Mucosa of descending colon (tissue), 3 donors: ENCODE results near the gene ITPKC. TPM values are rescaled to one million over a fixed set of nuclear protein-coding genes. Genes with fewer than 3 reads are reported as not detected.

Source experiments
- ATAC-seq: fragments of 200-7000 bp; cut with Tn5 transposase; one replicate; pipeline ENCODE4 v1.9.1; 2020; ENCODE audit warnings: mild to moderate bottlenecking, moderate library complexity
- DNase-seq, 3 donors: peaks; one replicate each; pipeline ENCODE4 v3.0.0-alpha.2; 2020
- H3K36me3 ChIP-seq: fragments of 200-600 bp; one replicate; pipeline ENCODE4 v1.8.0; 2021; ENCODE audit warnings: low read depth, mild to moderate bottlenecking
- H3K4me1 ChIP-seq: fragments of 200-600 bp; one replicate; pipeline ENCODE4 v1.8.0; 2021; ENCODE audit warnings: low read depth, mild to moderate bottlenecking
- H3K4me3 ChIP-seq: fragments of 200-600 bp; one replicate; pipeline ENCODE4 v1.8.0; 2021; ENCODE audit warnings: mild to moderate bottlenecking
- H3K9me3 ChIP-seq: fragments of 200-600 bp; one replicate; pipeline ENCODE4 v1.8.0; 2021; ENCODE audit warnings: mild to moderate bottlenecking
- intact Hi-C, 2 donors: fragments of 100-400 bp; cut with DNase I in 1 of 2; cut with micrococcal nuclease in 1 of 2; formaldehyde crosslinking; loops; one replicate each; pipeline versions ENCODE4 v1.11.0 to v1.11.1; 2022; cut with DNase I, micrococcal nuclease
- long read RNA-seq, 2 donors: library from polyadenylated mRNA; unstranded; transcript quantifications; one replicate each; pipeline ENCODE4 v2.0.0, GENCODE V29; 2019 to 2021
- total RNA-seq, 3 donors: library from RNA; stranded (reverse); fragmentation: NEBNext Ultra II Directional in 2 of 3; extraction: Animal tissue kit (Norgen Biotek cat#: 25700) in 2 of 3; gene quantifications; one replicate each; pipeline versions ENCODE4 v1.2.1 to v1.2.4, GENCODE V29; 2021 to 2023
- TF ChIP-seq, protein P1 (sequence below): fragments of 200-600 bp; IDR thresholded peaks from one replicate; pipeline ENCODE4 v1.8.0; 2022; ENCODE audit warnings: antibody characterized with exemption, mild to moderate bottlenecking
- donor health status: DM: no; HTN: no; CAD: no; lungs with moderate emphysema.
- donor health status: DM: no; HTN: no; CAD: no.
- donor health status: DM: no; HTN: yes; CAD: no.

Gene ITPKC
- 10 to 100 TPM; 22.1 to 26.1 (median 23.2) TPM for total RNA-seq
- long read RNA-seq, donor 1, transcript ITPKC-201 (7 exons, 3,385 nt) = major isoform, 58 of 75 reads
- long read RNA-seq, donor 1, partial matches to known transcripts = 5 of 75 reads
- long read RNA-seq, donor 1, other reads (novel, unspliced or antisense) = 12 of 75 reads
- long read RNA-seq, donor 2, partial matches to known transcripts = 1 of 5 reads
- long read RNA-seq, donor 2, other reads (novel, unspliced or antisense) = 1 of 5 reads

- Histone ChIP-seq H3K36me3 (no peaks in the 10 kb centered on the region), H3K4me1 (peaks cover 30% of the 10 kb centered on the region), H3K9me3 (no peaks in the 10 kb centered on the region), H3K4me3 (peak within 1 kb of the TSS; percentile 69)
- DNase-seq (peak; percentile 100), ATAC-seq (peak; percentile 76)
- intact Hi-C loops = no loop called here
- TF ChIP-seq, protein P1, sequence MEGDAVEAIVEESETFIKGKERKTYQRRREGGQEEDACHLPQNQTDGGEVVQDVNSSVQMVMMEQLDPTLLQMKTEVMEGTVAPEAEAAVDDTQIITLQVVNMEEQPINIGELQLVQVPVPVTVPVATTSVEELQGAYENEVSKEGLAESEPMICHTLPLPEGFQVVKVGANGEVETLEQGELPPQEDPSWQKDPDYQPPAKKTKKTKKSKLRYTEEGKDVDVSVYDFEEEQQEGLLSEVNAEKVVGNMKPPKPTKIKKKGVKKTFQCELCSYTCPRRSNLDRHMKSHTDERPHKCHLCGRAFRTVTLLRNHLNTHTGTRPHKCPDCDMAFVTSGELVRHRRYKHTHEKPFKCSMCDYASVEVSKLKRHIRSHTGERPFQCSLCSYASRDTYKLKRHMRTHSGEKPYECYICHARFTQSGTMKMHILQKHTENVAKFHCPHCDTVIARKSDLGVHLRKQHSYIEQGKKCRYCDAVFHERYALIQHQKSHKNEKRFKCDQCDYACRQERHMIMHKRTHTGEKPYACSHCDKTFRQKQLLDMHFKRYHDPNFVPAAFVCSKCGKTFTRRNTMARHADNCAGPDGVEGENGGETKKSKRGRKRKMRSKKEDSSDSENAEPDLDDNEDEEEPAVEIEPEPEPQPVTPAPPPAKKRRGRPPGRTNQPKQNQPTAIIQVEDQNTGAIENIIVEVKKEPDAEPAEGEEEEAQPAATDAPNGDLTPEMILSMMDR = peak; percentile 27
These were observed at the start of gene ITPKC, which contains the start of gene COQ8B for GRCh38 chr19:40716482-40717324. Gene ITPKC, plus strand, starts transcription at chr19:40717112. Its CDS starts 24 bp downstream, at chr19:40717136. Gene COQ8B, minus strand, starts transcription at chr19:40716886. Its CDS starts 2,254 bp downstream, at chr19:40714632.

- intact Hi-C loops = loop anchor here in 1 of 2 donors (10.0 kb wide), 1 partner anchor 147 kb away; no protein-coding TSS in a partner anchor
- ATAC-seq (no peak), DNase-seq (no peak)
- peaks cover 5% of the 10 kb centered on the region for H3K4me1 ChIP-seq
- no peaks in the 10 kb centered on the region for H3K9me3 ChIP-seq
- H3K36me3 ChIP-seq = no peaks in the 10 kb centered on the region
- TF ChIP-seq, protein P1 = no peak
- no peak overlapping the region for H3K4me3 ChIP-seq
These were observed 49.3 kb upstream of the ITPKC start for GRCh38 chr19:40667602-40668001.

GRCh38 chr19:40668991-40669614 lies 47.8 kb upstream of the ITPKC start:
- ATAC-seq (no peak), DNase-seq (no peak)
- no peak overlapping the region for H3K4me3 ChIP-seq
- H3K36me3 ChIP-seq = no peaks in the 10 kb centered on the region
- intact Hi-C loops = loop anchor here in 1 of 2 donors (10.0 kb wide), 1 partner anchor 146 kb away; no protein-coding TSS in a partner anchor
- H3K4me1 ChIP-seq = no peaks in the 10 kb centered on the region
- TF ChIP-seq, protein P1 = no peak
- H3K9me3 ChIP-seq = no peaks in the 10 kb centered on the region

DNA sequence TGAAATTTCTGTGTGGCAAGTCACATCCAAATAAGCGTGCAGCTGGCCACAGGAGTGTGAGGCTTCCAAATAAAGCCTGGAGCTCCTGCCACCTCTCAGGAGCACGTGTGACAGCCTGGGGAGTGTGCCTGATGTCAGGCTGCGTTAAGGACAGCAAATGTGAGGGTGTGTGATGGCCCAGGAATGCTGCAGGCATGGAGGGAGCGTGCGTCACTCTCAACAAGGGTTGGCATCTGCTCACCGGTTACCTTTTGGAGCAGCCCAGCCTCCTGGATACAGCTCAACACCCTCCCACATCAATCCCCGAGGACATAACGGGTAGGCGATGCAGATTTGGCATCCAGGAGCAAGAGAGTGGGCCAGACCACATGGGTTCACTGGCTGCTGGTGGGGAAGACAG lies 45.5 kb upstream of the ITPKC start:
- DNase-seq (no peak), ATAC-seq (no peak)
- no peak overlapping the region for H3K4me3 ChIP-seq
- intact Hi-C loops = no loop called here
- no peaks in the 10 kb centered on the region for H3K4me1 ChIP-seq
- H3K9me3 ChIP-seq = no peaks in the 10 kb centered on the region
- TF ChIP-seq, protein P1 = no peak
- H3K36me3 ChIP-seq = no peaks in the 10 kb centered on the region

DNA sequence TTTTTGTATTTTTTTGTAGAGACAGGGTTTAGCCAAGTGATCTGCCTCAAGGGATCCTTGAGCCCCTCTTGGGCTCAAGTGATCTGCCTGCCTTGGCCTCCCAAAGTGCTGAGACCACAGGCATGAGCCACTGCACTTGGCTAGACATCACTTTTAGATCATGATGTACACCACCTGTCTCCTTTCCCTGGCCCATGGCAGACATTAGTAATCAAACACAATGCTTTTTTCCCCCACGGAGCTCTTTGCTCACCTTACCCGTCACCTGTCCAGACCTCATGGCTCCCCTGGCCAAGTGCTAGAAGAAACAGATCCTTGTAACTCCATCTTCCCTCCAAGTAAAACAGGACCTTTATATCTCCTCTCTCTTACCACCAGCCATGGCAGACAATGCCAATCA lies 44.9 kb upstream of the ITPKC start:
- Histone ChIP-seq H3K36me3 (no peaks in the 10 kb centered on the region), H3K9me3 (no peaks in the 10 kb centered on the region), H3K4me1 (no peaks in the 10 kb centered on the region), H3K4me3 (no peak overlapping the region)
- intact Hi-C loops = no loop called here
- ATAC-seq (no peak), DNase-seq (no peak)
- TF ChIP-seq, protein P1 = no peak
